Epithelial cell of umbilical artery (primary cell): ENCODE results near the gene SLC17A5. TPM values are rescaled to one million over a fixed set of nuclear protein-coding genes. Genes with fewer than 3 reads are reported as not detected.

Experiments
- total RNA-seq: library from RNA; depleted of rRNA; stranded (reverse); fragments of >200 nt; gene quantifications from 2 replicates; pipeline ENCODE4 v1.2.3, GENCODE V29; 2014

SLC17A5 gene
- total RNA-seq: 15.6 and 20.8 TPM in 2 replicates

GRCh38 chr6:73653571-73654424, at the start of gene SLC17A5:
Gene SLC17A5, minus strand, starts transcription at chr6:73653992. Its CDS starts 106 bp downstream, at chr6:73653886.

GRCh38 chr6:73695619-73696421, 42.0 kb upstream of the SLC17A5 start, which contains the start of gene CD109:
Gene CD109, plus strand, starts transcription at chr6:73696203. Its CDS starts 13 bp downstream, at chr6:73696216.

Other genes with a start within 250 kb of the SLC17A5 start
- gene CGAS, start 201.7 kb downstream of the SLC17A5 start, total RNA-seq: 7.8 and 13.5 TPM in 2 replicates
- 19.2 and 26.9 TPM in 2 replicates for gene MTO1, start 192.3 kb downstream of the SLC17A5 start, total RNA-seq
- gene EEF1A1, start 133.0 kb downstream of the SLC17A5 start, total RNA-seq: 12,458 and 24,213 TPM in 2 replicates
- 34.0 and 35.1 TPM in 2 replicates for gene CD109, start 42.2 kb upstream of the SLC17A5 start, total RNA-seq